Left renal pelvis (tissue), 4 donors: ENCODE results near the gene ZNF506. TPM values are rescaled to one million over a fixed set of nuclear protein-coding genes. Genes with fewer than 3 reads are reported as not detected.
A peak's percentile ranks its signal among the peaks of the same experiment; 100 is the strongest.
"Not testable (repeated sequence)": the region's sequence is repeated elsewhere in the genome, so short reads cannot be mapped to it uniquely, and the experiment has no call there.

Experiments used
- DNase-seq, 4 donors: peaks; one replicate each; pipeline ENCODE4 v3.0.0-alpha.2; 2013; ENCODE audit warnings: low read depth in 4 of 4, low spot score in 3 of 4
- polyA plus RNA-seq, 4 donors: library from polyadenylated mRNA; unstranded; fragments of 120-200 nt; gene quantifications; one replicate each; pipeline ENCODE4 v1.2.1, GENCODE V29; 2013; ENCODE audit not compliant: insufficient read length in 4 of 4

Gene ZNF506
- polyA plus RNA-seq, 4 donors, result 29.0 to 36.0 (median 32.6) TPM

DNA sequence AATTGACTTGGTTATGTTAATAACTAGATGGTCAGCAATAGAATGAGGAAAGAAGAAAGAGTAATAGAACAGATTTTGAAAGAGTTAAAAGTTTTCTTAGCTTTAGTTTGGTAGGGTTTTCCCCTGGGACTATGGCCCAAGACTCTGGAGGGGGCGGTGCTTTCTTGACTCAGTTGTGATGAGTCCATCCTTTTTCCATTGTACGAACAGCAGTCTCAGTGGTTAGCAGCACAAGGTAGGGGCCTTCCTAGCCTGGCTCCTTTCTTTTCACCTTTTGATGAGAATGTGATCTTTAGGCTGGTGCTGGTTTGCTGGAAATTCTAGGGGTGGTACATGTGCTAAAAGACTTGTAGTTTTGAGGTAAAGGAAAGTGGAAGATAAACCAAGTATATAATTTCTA lies 38.8 kb downstream of the ZNF506 start:
- DNase-seq, result no peak

DNA sequence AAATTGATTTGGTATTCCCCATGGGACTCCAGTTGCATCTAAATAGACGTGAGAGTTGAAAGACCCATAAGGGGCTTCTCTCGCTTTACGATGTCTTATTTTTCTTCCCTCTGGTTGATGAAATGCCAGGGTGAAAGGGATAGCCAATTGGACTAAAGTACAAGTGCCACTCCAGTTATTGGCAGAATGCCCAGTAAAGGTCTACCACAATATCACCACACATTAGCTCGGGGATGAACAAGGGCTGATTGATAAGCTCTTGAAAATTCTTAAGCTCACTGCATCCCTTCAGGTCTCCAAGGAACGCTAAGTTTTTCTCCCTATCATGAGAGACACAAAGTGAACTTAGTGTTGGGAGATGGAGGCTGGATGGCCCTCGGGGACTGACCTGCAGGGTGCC lies 39.8 kb downstream of the ZNF506 start:
- DNase-seq, result not testable (repeated sequence)

DNA sequence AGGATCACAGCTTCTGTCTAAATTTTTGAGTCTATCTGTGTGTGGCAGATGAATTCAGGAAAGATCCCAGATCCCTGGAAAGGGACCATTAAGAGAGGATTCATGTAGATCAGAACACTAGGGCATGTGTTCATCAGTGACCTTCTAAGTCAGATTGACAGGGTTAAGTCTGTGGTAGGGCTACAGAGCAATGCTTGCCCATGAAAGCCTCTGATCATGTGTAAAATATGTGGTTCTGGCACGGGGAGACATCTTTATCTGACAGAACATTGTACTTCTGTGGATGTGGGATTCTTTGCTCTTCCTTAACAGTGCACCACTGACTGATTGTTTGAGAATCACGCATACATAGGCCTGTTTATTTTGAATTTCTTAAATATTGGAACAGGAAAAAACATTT lies 42.9 kb downstream of the ZNF506 start:
- DNase-seq, result no peak

DNA sequence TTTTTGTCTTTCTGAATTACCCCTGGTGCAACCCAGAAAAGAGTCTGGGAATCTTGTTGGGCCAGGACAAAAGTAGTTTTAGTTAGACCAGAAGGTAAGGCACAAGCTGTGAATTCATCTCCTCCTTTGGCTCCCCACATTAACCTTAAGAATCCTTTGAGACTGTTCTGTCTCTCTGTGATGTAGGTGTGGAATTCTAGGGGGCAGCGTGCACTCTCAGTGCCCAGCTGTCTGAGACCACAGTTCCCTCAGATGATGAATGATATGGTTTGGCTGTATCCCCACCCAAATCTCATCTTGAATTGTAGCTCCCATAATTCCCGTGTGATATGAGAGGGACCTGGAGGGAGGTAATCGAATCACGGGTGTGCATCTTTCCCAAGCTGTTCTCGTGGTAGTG lies 43.9 kb downstream of the ZNF506 start:
- no peak for DNase-seq

GRCh38 chr19:19776206-19777008 lies 45.1 kb downstream of the ZNF506 start:
- peak; percentile 92 to 97 (median 96) for DNase-seq

DNA sequence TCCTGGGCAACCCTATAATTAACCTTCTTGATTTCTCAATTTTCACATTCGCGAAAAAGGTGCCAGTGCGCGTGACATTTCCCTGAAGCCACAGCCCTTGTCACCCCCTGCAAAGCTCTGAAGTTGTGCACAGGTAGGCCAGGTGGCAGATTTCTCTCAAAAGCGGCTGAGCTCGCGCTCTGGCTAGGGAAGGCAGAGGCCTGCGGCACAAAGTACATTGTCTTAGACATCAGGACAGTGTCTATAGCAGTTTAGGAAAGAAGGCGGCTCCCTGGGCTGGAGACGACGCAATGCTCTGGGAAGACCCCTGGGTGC lies 45.7 kb downstream of the ZNF506 start:
- DNase-seq, result peak in 1 of 4 donors; percentile 18

GRCh38 chr19:19774354-19775033 lies 47.1 kb downstream of the ZNF506 start:
- DNase-seq, result no peak

GRCh38 chr19:19771963-19772362 lies 49.6 kb downstream of the ZNF506 start:
- not testable (repeated sequence) for DNase-seq

GRCh38 chr19:19769971-19770370 lies 51.6 kb downstream of the ZNF506 start:
- not testable (repeated sequence) for DNase-seq

- DNase-seq, result no peak
Observed at GRCh38 chr19:19758164-19758563, 63.4 kb downstream of the ZNF506 start.

DNA sequence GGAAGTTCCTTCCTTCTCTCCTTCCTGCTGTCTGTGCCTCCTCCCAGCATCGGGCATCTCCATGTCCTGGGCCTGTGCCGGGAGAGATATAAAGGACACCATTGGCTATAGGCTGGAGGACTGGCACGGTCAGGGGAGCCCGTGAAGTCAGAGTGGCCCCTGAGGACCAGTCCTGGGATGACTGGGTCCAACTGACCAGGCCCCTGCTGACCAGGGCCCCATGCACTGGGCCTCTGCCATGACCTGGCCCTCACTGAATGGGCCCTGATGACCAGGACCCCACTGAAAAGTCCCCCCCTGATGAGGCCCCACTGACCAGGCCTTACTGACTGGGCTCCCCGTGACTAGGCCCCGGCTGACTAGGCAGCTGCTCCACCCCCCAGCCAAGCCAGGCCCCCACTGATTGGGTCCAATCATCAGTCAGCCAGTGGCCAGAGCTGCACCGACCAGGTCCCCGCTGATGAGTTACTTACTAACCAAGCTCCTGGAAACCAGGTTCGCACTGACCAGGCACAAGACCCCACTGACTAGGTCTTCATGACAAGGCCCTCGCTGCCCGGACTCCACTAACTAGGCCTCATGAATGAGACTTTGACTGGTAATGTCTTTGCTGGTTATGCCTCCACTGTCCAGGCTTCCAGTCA lies 68.7 kb downstream of the ZNF506 start:
- no peak for DNase-seq

- DNase-seq, result no peak
Observed at GRCh38 chr19:19751846-19752245, 69.7 kb downstream of the ZNF506 start.

DNA sequence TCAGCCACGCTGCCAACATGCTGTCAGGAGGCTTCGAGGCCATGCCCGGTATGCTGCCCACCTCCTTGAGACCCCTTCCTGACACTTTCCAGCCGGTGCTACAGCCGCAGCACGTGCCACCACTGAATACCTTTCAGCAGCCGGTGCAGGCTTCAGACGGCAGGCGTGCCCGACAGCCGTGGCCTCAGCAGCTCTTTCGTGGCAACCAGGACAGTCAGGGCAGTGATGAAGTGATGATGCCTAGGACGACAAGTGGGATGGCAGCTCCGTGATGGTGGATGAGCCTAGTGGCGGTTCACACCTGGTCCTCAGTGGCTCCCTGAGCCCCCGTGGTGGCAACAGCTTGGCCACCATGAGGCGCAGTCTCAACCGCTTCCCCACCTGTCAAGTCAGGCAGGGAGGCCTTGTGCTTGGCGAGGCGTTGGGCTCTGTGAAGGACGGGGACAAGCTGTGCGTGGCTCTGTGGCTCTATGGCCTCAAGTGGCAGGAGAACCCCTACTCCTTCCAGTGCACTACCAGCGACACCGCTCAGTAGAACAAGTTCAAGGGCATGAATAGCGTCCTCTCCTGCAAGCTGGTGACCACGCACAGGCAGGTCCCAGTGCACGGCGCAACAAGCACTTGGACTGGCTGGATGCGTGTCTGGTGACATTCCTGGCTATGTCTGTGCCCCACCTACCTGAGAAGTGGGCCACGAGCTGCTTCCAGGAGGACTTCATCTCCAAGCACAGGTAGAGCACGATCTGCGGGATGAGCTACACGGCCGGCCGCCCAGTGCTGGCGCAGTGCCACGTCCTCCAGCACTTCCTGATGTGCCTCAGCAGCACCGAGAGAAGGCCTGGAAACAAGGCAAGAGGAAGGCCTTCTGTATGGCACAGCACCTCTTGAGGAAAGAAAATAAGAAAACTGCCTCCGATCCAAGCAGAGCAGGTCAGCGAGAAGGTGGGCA lies 70.4 kb downstream of the ZNF506 start:
- no peak for DNase-seq

DNA sequence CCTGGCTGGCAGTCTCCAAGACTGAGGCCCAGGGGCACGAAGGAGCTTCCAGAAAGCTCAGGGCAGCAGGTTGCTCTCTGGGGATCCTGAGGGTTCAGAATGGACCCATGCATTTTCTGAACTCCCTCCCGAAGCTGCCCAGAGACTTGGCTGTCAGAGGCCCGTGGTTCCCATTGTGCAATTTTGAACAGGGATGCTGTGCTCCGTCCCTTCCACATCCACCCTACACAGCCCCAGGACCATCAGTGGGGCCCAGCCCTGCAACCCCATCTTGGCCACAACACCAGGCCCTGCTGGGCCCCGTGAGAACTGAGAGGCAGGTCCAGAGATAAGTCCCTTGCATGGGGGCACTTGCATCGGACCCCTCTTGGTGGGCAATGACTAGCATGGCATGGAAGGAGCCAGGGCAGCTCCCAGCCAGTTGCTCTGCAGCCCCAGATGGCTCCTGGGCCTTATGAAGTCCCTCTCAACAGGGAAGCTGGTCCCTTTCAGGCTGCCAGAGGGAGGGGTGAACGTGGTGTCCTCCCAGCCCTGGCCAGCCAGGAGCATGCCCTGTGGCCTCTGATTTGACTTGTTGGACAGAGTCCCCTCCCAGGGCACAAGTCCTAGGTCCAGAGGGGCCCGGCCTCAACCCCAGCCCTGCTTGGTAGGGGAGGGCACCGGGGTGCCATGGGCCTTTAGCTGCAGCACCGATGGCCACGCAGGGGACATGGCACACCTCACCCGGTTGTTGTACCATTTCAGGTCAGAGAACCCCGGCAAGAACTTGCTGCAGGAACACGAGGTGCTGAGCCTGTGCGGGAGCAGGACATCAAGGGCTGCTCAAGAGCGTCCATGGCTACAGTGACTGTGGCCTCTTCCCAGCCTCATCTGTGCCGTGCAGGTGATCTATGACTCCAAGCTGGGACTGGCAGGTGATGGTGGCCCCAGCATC lies 71.4 kb downstream of the ZNF506 start:
- DNase-seq, result no peak

- no peak for DNase-seq
Observed at GRCh38 chr19:19749117-19749907, 72.2 kb downstream of the ZNF506 start.

DNA sequence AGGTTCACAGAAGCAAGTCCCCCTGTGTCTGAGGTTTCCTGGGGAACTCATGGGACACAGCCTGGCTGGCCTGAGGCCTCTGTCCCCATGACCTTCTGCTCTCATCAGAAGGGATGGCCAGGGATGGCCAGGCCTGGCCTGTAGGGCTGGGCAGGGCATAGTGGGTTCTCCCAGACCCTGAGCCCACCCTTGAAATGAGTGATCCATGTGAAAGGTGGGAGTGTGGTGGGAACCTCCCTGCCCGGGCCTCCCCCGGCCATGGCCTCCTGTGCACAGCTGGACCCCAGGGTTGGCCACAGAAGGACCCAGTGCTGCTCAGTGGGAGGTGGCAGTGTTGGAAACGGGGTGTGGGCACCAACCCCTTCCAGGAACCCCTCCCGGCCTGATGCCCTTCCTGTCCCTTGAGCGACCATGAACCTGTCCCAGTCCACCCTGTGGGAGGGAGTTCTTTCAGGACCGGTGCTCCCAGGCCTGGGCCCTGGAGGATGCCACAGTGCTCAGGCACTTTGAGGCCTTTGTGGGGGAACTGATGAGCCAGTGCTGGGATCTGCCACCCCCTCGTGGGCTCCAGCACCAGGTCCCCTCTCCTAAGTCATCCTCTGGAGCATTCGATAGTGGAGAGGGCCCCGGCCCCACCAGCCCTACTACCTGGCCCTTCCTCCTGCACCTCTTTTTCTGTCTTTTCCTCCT lies 73.2 kb downstream of the ZNF506 start:
- no peak for DNase-seq

DNA sequence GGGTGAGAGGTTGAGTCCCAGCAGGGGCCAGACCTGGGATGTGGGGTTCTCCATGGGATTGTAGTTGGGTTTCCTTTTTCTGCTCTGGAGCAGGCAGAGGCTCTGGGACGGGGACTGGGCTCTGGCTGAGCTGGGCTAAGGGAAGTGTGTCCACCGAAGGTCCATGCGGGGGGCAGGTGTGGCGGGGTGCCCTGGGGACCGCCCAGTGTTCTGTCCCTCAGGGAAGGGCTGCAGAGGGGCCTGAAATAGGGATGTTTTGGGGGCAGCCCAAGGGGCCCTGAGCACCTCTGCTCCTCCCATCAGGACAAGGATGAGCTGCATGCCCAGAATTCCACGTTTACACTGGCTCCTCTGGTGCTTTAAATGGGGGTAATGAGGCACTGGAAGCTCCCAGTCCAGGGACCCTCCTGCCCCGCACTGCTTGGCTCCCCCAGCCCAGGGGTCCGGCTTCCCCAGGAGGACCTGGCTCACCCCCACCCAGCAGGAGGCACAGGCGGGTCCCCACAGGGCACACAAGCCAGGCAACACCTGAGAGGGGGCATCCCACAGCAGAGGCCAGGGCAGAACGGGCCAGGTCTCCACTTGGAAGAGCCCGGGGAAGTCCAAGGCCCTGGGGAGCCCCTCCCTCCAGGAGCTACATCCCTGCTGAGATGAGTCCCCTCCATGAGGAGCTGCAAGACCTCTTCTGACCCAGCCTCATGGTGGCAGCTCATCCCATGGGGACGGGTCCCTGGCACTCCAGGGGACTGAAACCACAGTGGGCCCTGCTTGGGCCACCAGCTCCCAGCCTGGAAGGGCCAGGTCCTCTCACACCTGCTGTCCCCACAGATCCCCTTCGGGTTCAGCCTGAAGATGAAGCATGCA lies 74.0 kb downstream of the ZNF506 start:
- no peak for DNase-seq
